ENCODE data around the gene RASSF3. TPM values are rescaled to one million over a fixed set of nuclear protein-coding genes. Genes with fewer than 3 reads are reported as not detected.

Gene RASSF3
- total RNA-seq, 3 donors from 2014 or later = 88.0 to 331 (median 90.2) TPM

DNA sequence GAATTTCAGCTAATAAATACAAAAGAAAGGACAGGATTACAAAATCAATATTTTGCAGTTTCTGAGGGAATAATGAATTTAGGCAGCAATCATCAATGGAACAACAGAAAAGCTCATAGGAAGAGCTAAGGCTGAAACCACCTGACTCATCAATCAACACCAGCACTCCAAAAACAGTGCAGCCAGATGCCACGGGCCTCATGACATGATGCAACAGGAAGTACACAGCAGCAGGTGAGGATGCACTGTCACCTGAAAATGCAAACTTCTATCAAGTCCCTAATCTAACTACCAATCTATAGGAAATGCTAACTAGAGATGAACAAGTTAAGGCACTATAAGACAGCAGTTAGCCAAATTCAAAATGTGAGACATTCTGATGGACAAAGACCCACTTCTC is 127.2 kb downstream of the RASSF3 start:
- H3K4me1 ChIP-seq (ENCODE audit: low read depth) = no peaks in the 10 kb centered on the region
- H3K4me3 ChIP-seq = no peak overlapping the region
- ATAC-seq (no peak), DNase-seq (no peak)
- TF ChIP-seq, protein P1, sequence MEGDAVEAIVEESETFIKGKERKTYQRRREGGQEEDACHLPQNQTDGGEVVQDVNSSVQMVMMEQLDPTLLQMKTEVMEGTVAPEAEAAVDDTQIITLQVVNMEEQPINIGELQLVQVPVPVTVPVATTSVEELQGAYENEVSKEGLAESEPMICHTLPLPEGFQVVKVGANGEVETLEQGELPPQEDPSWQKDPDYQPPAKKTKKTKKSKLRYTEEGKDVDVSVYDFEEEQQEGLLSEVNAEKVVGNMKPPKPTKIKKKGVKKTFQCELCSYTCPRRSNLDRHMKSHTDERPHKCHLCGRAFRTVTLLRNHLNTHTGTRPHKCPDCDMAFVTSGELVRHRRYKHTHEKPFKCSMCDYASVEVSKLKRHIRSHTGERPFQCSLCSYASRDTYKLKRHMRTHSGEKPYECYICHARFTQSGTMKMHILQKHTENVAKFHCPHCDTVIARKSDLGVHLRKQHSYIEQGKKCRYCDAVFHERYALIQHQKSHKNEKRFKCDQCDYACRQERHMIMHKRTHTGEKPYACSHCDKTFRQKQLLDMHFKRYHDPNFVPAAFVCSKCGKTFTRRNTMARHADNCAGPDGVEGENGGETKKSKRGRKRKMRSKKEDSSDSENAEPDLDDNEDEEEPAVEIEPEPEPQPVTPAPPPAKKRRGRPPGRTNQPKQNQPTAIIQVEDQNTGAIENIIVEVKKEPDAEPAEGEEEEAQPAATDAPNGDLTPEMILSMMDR (IDR thresholded peaks at IDR 0.05) = no peak
- no peaks in the 10 kb centered on the region for H3K9me3 ChIP-seq
- intact Hi-C loops (cut with DNase I, micrococcal nuclease) = no loop called here
- peaks cover 3% of the 10 kb centered on the region for H3K36me3 ChIP-seq (ENCODE audit: low read depth)

DNA sequence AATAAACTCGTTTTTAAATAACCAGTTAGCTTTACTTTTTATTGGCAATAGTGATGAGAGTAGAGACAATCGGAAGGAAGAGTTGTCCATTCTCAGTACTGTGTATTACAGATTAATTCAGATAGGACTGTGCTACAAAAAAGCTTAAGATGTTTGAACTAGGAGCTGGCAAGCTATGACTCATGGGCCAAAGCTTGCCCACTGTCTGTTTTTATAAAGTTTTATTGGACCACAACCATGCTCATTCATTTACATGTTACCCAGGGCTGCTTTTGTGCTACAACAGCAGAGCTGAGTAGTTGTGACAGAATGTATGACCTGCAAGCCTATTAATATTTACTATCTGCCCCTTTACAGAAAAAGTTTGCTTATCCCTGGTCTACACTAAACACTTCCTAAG is 129.5 kb downstream of the RASSF3 start:
- ATAC-seq = no peak
- H3K36me3 ChIP-seq (ENCODE audit: low read depth) = peaks cover 3% of the 10 kb centered on the region

DNA sequence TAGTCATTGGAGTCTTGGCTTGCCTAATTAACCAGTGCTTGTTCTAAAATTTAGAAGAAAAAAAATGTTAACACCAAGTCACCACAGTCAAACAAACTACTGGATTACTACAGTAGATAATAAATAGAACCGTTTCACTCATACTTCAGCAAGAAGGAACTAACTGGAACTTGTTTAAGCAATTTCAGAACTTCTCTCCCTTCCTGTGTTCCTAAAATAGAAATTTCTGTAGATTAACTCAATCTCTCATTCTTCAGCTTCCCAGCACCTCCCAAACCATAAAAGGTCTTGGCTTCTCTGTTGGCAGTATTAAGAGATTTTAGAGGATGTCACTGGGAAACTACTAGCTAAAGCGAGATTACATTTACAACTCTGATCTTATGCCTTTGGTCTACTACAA is 130.4 kb downstream of the RASSF3 start:
- DNase-seq (no peak), ATAC-seq (no peak)
- Histone ChIP-seq H3K36me3 (ENCODE audit: low read depth) (peaks cover 3% of the 10 kb centered on the region), H3K4me3 (no peak overlapping the region), H3K9me3 (no peaks in the 10 kb centered on the region), H3K4me1 (ENCODE audit: low read depth) (no peaks in the 10 kb centered on the region)
- intact Hi-C loops (cut with DNase I, micrococcal nuclease) = no loop called here
- TF ChIP-seq, protein P1 (IDR thresholded peaks at IDR 0.05) = no peak

More for the DNA sequence above, 129.5 kb downstream of the RASSF3 start:
- no peaks in the 10 kb centered on the region for H3K9me3 ChIP-seq
- no peak overlapping the region for H3K4me3 ChIP-seq
- intact Hi-C loops (cut with DNase I, micrococcal nuclease) = no loop called here
- no peaks in the 10 kb centered on the region for H3K4me1 ChIP-seq (ENCODE audit: low read depth)
- no peak for DNase-seq
- TF ChIP-seq, protein P1 (IDR thresholded peaks at IDR 0.05) = no peak

DNA sequence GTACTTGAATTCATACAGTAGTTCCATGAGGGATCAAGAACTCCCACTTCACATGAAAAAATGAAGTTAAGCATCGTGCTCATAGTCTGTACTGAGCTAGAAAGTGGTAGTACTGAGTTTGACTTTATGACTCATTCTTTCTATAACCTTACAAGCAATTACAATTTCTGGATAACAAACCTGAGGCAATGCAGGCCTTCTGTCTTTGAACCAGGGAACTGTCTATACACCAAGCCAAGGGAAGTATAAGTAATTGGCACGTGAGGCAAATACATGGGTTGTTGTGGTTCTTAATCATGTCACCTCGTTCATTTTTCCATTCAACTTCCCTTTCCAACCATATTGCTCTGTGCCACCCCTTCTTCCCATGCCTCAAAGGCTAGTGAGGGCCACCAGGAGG is 132.1 kb downstream of the RASSF3 start:
- TF ChIP-seq, protein P1 (IDR thresholded peaks at IDR 0.05) = no peak
- no peaks in the 10 kb centered on the region for H3K9me3 ChIP-seq
- no peak for DNase-seq
- H3K36me3 ChIP-seq (ENCODE audit: low read depth) = peaks cover under 1% of the 10 kb centered on the region
- H3K4me3 ChIP-seq = no peak overlapping the region
- no peaks in the 10 kb centered on the region for H3K4me1 ChIP-seq (ENCODE audit: low read depth)
- intact Hi-C loops (cut with DNase I, micrococcal nuclease) = no loop called here
- no peak for ATAC-seq

DNA sequence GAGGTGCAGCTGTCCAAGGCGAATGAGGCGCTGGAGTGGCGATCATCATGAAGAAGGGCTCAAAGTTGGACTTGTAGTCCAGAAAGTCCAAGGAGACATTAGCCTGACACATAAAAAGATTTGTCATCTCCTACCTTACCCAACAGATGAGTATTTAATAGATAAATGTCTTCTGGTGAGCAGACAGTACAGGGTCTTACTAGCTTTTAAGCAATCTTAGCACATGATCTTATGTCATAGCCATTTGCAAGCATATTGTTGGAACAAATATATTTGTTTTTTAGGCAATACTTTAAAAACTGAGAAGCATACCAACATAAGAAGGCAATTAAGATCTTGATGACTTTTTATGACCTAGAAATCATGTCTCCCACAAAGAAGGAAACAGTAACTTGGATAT is 132.9 kb downstream of the RASSF3 start:
- intact Hi-C loops (cut with DNase I, micrococcal nuclease) = no loop called here
- no peak for DNase-seq
- H3K9me3 ChIP-seq = no peaks in the 10 kb centered on the region
- no peak overlapping the region for H3K4me3 ChIP-seq
- H3K36me3 ChIP-seq (ENCODE audit: low read depth) = no peaks in the 10 kb centered on the region
- no peak for ATAC-seq
- TF ChIP-seq, protein P1 (IDR thresholded peaks at IDR 0.05) = no peak
- H3K4me1 ChIP-seq (ENCODE audit: low read depth) = no peaks in the 10 kb centered on the region
